HG03025 (cell line): ENCODE measurements around the gene ARL8B.

ENCODE experiments used
- ATAC-seq: cut with Tn5 transposase; IDR thresholded peaks from one replicate; pipeline ENCODE4 v1.9.1; 2021; ENCODE audit warnings: mild to moderate bottlenecking, moderate library complexity; ENCODE audit not compliant: unreplicated experiment, low FRiP score

The ARL8B gene

GRCh38 chr3:5202222-5202621 is 80.1 kb downstream of the ARL8B start:
- no peak for ATAC-seq

GRCh38 chr3:5205165-5205941 is 83.3 kb downstream of the ARL8B start:
- ATAC-seq = peak; percentile 96

- no peak for ATAC-seq
Measured at GRCh38 chr3:5210926-5211325, 88.8 kb downstream of the ARL8B start.

- ATAC-seq = no peak
Measured at GRCh38 chr3:5212628-5213573, 90.8 kb downstream of the ARL8B start.

GRCh38 chr3:5213574-5213966 is 91.5 kb downstream of the ARL8B start:
- ATAC-seq = no peak

DNA sequence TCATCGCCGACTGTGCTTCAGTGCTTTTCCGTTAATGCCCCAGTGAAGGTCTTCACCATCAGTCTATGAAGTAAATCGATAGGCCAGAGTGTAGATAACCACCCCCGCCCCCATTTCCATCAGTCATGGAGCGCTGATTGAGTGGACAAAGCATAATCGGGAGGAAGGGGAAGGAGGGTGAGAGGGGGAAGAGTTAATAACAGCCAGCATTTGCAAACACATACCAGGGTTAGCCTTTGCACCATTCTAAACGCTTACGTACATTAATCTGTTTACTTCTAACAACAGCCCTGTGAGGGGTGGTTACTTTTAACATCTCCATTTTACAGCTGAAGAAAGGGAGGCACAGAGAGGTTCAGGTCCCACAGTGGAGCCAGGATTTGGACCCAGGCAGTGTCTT is 92.3 kb downstream of the ARL8B start:
- no peak for ATAC-seq

DNA sequence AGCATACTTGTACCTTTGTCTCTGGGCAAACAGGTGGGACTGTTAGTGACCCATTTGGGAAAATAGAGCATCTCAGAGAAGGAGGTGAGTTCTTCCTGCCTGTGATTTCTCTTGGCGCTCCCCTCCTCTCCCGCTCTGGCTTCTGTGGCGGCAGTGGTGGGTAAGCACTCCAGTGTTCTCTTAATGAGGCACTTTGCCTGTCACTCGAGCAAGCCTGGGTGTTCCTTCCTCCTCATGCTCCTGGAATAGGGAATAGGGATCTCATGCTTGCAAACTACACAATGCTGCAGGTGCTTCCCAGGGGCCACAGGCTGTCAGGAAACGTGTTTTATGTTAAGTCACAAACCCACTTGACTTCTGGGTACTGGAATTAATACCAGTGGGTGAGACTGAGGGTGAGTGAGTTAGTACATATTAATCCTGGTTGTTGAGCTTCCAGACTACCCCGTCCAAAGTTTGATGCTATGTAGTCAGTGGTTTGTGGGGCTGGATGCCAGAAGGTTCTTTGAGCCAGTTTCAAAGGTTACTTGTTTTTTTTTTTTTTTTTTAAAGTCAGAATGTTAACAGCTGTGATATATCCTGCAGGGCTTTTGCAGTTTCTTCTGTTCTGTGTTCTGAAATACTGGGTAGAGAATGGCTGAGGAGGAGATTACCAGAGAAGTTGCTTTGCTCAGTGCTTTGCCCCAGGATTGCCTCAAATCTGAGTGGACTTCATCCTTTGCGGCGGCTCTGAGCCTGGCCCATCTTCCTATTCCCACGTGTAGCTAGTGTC is 95.9 kb downstream of the ARL8B start:
- no peak for ATAC-seq

DNA sequence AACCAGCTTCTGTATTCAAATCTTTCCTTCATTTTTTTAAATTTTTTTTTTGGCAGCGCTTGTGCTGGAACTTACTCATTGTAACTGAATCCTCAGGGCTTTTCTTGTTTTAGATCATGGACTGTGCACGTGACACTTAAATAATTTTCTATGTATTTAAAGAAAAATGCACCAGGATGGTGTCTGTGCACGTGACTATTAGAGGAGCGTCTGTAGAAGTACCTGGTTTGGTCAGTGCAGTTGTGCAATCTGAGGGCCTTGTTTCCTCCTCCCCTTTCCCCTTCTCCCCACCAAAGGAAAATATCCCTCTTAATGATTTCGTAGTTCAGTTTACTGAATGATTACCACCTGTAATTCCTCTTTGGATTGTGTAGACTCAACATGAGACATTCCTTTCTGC is 96.7 kb downstream of the ARL8B start:
- ATAC-seq = no peak

GRCh38 chr3:5219216-5219615 is 97.1 kb downstream of the ARL8B start:
- ATAC-seq = no peak

- no peak for ATAC-seq
Measured at GRCh38 chr3:5220193-5220592, 98.1 kb downstream of the ARL8B start.

DNA sequence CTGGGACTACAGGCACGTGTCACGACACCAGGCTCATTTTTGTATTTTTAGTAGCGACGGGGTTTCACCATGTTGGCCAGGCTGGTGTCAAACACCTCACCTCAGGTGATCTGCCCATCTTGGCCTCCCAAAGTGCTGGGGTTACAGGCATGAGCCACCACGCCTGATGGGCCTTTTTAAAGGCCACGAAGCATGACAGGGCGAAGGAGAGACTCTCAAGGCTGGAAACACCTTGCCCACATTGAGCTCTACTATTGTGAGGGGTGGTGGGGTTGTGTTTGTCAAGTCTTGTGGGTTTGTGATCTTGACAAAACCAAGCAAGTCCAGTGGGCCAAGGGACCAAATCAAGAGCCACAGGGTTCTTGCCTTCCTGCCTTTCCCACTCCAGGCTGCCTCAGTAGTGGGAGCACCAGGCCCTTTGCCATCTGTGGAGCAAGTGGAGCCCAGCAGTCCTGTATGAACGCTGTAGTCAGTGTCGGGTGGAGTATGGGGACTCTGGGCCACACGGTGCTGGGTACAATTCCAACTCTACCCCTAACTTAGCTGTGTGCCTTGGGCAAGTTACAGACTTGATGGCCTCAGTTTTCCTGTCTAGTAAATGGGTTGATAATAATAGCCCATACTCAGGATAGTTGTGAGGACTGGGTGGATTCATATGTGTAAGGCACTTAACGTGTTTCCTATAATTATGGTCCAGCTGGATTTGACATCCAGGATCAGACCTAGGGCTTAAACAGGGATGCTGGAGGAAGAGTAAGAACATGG is 98.8 kb downstream of the ARL8B start:
- ATAC-seq = no peak

DNA sequence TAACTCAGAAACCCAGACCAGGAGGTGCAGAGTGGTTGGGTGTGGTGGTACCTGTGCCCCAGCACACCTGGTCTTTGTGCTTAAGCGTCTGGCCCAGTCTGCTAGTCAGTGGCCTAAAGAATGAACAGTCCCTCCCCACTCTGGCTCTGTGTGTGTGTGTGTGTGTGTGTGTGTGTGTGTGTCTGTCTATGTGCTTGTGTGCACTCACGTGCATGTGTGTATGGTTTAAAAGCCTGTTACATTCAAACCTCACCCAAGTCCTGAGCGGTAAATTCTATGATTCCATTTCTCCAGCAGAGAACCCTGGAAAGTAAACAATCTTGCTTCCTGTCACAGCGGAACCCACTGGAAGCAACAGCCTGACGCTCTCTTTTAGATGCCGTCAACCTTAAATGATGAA is 99.6 kb downstream of the ARL8B start:
- ATAC-seq = no peak

GRCh38 chr3:5222283-5223005 is 100.4 kb downstream of the ARL8B start:
- no peak for ATAC-seq

DNA sequence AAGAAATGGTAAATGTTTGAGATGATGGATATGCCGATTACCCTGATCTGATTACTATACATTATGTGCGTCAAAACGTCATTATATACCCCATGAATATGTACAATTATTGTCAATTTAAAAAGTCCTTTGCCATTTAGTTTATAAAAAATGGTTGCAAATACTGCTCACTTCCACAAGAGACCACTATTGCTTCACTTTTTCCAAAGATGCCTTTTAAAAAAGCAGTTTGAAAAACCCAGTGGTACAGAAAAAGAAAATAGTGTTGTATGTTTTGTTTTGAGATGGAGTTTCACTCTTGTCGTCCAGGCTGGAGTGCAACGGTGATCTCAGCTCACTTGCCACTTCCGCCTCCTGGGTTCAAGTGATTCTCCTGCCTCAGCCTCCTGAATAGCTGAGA is 104.7 kb downstream of the ARL8B start:
- ATAC-seq = no peak

DNA sequence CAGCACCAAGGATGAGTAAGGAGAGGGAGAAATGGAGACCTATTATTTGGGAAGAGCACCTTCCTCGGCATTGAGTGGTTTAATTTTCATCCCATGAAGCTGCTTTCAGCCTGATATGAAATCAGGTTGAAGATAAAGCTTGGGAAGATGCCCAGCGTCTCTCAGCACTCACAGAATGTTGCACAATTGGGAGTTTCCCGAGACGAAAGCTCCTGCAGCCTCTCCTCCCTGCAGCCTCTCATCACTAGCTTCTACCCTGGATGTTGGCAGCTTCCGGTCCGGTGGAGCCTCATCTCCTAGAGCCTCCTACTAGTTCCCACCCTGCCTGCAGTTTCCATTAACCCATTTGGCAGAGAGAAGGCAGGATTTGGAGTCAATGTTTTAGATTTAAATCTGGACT is 105.7 kb downstream of the ARL8B start:
- no peak for ATAC-seq

DNA sequence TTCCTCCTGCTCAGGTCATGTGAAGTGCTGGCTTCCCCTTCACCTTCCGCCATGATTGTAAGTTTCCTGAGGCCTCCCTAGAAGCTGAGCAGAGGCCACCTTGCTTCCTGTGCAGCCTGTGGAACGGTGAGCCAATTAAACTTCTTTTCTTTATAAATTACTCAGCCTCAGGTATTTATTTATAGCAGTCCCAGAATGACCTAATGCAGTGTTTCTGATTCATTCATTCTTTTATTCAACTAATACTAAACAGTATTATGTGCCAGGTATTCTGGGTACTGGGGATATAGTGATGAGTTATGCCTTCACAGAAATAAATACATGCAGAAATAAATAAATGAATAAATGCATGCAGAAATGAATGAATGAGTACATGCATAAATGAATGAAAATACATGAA is 107.3 kb downstream of the ARL8B start:
- ATAC-seq = no peak
